ENCODE results near the gene JAG2.
"Not testable (repeated sequence)": the region's sequence is repeated elsewhere in the genome, so short reads cannot be mapped to it uniquely, and the experiment has no call there.

The JAG2 gene

GRCh38 chr14:105137481-105138020 lies 31.0 kb downstream of the JAG2 start:
- DNase-seq: no peak

- DNase-seq: no peak
Observed at GRCh38 chr14:105136401-105137322, 31.9 kb downstream of the JAG2 start.

GRCh38 chr14:105135700-105136395 lies 32.7 kb downstream of the JAG2 start:
- DNase-seq: no peak

- no peak for DNase-seq
Observed at GRCh38 chr14:105132921-105133654, 35.5 kb downstream of the JAG2 start.

GRCh38 chr14:105131241-105131640 lies 37.3 kb downstream of the JAG2 start:
- DNase-seq: no peak

- no peak for DNase-seq
Observed at GRCh38 chr14:105128059-105128458, 40.5 kb downstream of the JAG2 start.

- no peak for DNase-seq
Observed at GRCh38 chr14:105126981-105127329, 41.6 kb downstream of the JAG2 start.

- DNase-seq: no peak
Observed at GRCh38 chr14:105126126-105126980, 42.2 kb downstream of the JAG2 start.

GRCh38 chr14:105124823-105125222 lies 43.8 kb downstream of the JAG2 start:
- no peak for DNase-seq

- no peak for DNase-seq
Observed at GRCh38 chr14:105123981-105124765, 44.4 kb downstream of the JAG2 start.

- DNase-seq: no peak
Observed at GRCh38 chr14:105123064-105123665, 45.4 kb downstream of the JAG2 start.

- DNase-seq: no peak
Observed at GRCh38 chr14:105120056-105120455, 48.5 kb downstream of the JAG2 start.

GRCh38 chr14:105119408-105120025 lies 49.1 kb downstream of the JAG2 start:
- no peak for DNase-seq

GRCh38 chr14:105118646-105119407 lies 49.7 kb downstream of the JAG2 start:
- DNase-seq: no peak

GRCh38 chr14:105117710-105118385 lies 50.7 kb downstream of the JAG2 start:
- DNase-seq: no peak

GRCh38 chr14:105117257-105117646 lies 51.3 kb downstream of the JAG2 start:
- DNase-seq: no peak

- no peak for DNase-seq
Observed at GRCh38 chr14:105116451-105117256, 51.9 kb downstream of the JAG2 start.

- not testable (repeated sequence) for DNase-seq
Observed at GRCh38 chr14:105109243-105109642, 59.3 kb downstream of the JAG2 start.

All from AML-193 (cell line).